HS-27A (cell line): ENCODE data around the gene DTD1.

ENCODE experiments used
- DNase-seq: peaks from one replicate; pipeline ENCODE4 v3.0.0-alpha.2; 2012; ENCODE audit warnings: low read depth, missing footprints

The DTD1 gene

DNA sequence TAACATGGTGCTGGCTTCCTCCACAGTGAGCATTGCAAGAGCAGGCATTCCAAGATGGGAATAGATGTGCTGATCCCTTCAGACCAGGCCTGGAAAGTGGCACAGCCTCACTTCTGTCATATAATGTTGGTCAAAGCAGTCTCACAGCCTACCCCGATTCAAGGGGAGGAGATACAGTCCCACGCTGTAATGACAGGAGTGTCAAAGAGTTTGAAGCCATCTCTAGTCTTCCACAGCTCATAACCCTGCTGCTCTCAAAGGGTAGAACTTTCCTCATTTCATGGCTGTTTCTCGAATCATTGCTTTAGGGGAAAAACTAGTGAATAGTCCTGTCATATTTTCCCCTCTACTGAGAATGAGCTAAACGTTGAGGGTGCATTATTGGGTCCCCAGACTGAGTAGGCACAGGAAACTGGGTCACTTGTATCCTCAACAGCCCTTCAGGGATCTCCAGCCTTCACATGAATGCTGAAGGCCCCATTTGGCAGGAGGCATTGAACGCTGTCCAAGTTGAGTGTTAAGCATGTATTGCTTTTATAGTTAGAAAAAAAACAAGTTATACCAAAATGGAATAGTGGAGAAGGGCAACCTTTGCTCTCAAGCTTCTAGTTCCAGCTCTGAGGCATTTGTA lies 27.3 kb downstream of the DTD1 start:
- no peak for DNase-seq

DNA sequence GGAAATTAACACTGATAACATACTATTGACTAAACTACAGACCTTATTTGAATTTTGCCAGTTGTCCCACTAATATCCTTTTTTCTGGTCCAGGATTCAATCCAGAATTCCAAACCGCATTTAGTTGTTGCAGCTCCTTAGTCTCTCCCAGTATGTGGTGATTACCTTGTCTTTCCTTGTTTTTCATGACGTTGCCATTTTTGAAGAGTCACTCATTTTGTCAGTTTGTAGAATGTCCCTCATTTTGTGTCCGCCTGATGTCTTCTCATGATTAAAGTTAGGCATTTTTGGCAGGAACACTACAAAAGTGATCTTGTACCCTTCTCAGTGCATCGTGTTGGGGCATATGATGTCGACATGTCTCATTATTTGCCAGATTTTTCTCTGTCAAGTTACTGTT lies 33.1 kb downstream of the DTD1 start:
- no peak for DNase-seq

DNA sequence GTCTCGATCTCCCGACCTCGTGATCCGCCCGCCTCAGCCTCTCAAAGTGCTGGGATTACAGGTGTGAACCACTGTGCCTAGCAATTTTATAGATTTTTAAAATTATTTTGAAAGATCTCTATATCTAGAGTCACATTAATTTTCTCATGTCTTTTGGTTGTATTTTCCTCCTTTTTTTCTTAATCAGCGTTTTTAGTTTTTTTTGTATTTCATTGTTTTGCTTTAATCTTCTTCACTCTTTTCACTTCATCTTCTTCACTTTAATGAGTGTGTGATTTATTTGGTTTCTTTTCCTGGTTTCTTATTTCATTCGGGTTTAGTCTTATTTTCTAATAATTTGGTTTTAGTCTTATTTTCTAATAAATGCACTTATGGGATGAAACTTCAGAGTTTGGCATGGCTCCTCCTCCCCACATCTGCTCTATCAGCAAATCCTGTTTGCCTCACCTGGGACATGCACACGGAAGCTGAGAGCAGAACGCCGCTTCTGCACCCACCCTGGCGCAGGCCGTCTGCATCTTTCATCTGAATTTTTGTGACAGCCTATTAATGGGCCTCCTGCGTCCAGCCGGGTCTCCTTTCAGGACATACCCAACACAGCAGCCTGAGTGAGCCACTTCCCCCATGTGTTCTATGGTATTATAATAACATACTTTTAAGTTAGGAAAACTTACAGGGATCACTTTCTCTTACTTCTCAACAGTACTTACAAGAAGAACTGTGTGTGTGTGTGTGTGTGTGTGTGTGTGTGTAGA lies 35.5 kb downstream of the DTD1 start:
- DNase-seq: no peak

DNA sequence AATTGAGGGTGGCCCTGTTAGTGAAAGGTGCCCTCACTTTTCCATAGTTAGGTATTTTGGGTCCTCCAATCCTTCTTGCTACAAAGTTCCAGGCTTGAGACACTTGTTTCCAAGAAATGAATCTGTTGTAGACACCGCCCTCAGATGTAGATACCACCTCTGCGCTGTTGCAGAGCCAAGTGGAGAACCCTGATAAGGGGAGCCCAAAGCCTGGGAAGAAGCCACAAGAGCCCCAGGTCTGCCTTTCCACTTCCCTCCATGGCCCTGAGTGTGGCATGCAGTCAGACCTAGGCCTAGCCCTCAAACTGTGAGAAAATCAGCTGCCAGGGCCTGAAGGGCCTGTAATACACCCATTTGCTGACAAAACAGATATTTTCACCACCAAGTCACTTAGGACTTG lies 37.1 kb downstream of the DTD1 start:
- no peak for DNase-seq

DNA sequence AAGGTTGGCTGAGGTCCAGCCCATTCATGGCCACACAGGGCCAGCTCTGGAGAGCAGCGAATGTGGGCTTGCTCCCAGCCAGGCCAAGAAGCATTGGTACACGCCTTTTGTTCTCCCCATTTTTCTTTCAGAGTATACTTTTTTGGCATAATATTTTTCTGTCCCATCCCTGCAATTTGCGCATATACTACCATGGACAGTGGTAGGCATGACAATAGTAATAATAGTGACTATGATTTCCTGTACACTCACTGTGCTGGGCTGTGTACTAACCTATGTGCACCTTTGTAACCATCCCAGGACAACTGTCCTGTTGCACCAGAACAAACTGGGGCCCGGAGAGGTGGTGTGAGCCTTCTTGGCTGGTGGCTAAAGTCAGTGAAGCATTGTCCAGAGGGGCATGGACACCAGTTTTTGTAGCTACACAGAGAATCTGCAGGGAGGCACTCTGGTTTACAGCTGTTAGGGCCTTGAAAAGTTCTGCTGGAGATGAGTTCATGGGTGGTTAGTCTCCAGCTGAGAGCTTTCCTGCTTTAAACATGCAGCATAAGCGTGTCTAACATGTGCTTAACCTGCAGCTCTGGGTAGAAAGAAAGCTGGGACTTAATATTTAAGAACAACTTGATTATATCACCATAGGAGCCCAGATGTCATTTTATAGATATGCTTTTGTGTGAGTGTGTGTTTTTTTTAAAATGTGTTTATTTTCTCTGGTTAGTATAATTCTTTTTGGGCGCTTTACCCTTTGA lies 38.2 kb downstream of the DTD1 start:
- DNase-seq: no peak

DNA sequence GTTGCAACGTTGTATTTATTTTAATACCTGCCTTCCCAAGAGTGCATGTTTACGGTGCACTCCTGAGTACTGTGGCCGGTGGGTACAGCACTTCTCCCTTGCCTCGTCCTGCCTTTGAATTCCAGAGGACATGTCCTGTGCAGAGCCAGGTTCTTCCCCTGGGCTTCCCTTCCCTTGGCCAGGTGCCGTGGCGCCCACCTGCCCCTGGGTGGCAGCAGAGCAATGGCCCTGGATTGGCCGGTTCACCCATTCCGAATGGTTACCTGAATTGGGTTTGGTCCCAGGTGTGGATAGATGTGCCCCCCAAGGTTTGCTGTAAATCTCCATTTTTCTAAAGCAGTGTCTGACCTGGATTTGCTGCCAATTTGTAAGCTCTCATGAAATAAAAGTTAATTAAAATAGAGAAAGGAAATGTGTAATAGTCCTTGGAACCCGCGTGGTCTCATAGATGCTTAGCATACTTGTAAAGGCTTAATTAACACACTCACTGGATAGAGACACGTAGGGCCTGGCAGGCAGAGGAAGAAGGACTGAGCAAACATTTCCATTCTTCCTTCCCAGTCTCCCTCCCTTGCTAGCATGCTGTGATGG lies 40.6 kb downstream of the DTD1 start:
- DNase-seq: no peak

DNA sequence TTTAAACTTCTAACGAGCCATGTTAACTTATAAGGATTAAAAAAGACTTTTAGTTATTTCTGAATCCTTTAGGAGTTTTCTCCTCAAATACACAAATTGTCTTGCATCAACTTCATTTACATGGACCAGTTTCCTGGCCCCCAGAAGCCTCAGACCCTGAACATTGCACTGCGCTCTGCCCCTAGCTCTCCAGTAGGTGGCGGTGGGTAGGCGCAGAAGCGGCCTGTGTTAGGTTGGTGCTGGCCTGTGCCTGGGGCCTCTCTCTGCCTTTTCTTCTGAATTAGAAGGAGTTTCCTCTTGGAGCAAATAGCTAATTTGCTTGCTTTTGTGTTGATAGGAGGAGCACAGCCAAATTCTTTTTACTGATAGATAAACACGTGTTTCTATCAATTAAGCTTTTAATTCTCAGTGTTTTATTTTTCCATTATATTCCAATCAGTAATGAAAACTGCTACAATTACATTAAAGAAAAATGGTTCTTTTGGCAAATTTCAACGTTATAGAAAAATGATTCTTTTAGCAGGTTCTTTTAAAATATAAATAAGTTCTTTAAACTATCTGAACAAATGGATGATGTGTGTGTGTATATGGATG lies 44.4 kb downstream of the DTD1 start:
- DNase-seq: peak; percentile 8

DNA sequence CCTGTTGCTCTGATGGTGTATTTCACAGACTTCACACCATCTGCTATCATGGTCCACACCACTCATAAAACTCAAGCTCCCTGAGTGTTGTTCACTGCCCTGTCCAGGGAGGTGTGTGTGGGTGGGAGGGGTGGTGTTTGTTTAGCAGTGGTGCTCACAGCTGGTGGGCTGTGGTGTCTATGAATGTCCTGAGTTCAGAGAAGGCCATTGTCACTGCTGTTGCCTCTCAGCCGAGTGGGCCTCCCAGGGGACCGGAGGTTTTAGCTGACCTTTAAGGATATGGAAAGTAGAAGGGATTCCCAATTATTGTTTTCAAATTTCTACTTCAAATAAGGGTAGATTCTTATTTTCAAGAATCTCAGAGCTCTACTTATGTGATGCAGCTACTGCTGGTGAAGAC lies 45.6 kb downstream of the DTD1 start:
- DNase-seq: no peak

DNA sequence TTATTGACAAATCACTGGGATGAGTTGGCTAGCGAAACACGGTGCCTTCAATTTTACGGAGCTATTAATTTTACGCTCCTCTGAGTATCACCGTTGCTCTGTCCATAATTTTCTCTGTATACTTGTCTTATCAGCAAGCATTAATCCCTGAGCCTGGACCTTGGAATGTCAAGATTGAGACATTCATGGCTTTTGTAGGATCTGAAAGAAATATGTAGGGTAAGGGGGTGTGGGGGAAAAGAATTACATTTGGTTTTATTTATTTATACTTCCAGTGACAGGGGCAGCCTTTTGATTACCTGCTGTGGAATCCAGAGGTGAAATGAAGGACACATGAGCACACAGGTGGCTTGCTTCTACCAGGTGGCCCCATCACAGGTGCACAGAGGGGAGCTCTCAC lies 46.6 kb downstream of the DTD1 start:
- no peak for DNase-seq

DNA sequence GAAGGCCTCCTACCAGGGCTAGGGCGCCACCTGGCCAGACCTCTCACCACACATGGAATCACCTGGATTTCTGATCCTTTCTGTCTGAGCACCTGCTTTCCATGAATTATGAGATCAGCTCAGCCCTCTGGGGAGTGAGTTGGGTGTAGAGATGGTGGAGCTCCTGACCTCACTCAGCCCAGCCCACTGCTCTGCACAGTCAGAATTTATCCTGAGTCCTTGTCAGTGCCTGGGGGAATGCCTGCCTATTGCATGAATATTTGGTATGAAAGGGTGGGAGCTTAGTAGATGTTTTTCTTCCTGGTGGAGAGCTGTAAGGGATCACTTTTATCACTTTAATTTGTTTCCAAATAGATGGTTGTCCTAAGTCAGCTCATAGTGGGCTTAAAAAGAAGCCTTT lies 47.5 kb downstream of the DTD1 start:
- no peak for DNase-seq

DNA sequence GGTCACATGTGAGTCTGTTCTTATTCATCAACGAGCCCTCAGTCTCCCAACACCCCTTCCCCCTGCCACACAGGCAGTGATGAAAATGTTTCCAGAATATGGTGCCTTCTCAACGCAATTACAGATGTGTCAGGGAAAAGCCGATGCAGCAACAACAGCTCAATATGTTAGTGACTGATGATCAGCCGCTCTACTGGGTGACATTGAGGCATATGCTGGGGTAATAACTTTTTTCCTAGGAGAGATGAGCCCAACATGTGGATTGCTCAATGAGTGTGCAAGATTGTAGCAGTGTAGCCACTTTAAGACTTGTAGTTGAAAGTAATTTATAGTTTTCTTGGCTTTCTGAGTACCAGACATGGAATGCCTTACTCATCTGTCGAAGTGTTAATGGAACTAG lies 49.4 kb downstream of the DTD1 start:
- no peak for DNase-seq

DNA sequence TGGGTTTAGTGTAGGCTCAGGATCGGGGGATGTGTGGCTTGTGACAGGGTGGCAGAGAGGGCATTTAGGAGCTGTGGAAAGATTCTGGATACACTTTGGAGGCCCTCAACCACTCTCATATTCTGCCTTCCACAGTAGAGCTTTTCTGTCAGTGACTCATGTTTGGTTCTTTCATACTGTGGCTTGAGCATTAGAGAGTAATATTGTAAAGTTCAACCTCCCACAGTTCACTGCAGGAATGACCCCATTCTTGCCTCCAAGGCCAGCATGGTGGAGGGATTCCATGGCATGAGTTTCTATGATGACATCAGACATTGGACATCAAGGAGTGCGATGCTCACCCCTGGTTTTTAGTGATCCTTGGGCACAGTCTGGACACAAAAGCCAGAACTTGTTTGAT lies 50.9 kb downstream of the DTD1 start:
- no peak for DNase-seq

DNA sequence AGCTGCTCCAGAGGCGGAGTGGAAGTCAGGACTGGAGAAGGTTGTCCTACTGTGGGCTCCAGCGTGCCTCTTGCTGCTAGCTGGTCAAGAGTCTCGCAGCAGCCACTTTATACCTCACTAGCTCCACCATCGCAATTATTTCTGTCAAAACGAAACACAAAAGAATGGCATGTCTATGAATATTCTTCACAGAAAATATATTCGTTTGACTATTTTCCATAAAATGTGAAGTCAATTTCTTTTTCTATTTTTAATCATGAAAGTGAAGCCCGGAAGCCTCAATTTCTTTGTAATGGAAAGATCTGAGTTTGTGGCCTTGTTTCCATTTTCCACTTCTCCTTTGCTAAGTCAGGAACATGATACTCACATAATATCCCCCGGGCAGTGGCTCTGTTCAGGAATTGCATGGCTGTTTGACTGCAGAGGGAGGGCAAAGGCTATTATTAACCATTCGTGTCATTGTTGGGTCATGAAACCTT lies 51.7 kb downstream of the DTD1 start:
- no peak for DNase-seq

DNA sequence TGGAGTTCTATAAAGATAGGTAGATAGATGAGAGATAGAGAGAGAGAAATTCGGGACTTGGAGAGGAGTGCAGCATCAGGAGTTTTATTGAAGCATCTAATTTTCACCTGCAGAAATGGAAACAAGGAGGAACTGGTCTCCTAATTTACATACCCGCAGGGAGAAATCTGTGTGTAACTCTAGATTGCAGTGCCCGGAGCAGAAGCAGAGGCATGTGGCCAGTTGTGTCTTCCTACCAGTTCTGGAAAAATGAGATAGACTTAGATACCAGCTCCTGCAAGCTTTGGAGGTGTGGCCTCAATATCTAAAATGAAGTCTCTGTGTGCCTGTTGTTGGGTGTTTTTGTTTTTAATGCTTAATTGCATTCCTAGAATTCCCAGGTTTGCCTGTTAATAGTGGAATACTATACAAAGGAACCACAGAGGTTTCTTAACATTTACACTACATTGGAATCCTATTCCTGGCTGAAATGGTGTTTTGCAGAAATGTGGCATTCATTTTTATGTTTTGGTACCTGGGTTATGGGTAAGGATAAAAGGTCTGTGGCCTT lies 57.4 kb downstream of the DTD1 start:
- no peak for DNase-seq

DNA sequence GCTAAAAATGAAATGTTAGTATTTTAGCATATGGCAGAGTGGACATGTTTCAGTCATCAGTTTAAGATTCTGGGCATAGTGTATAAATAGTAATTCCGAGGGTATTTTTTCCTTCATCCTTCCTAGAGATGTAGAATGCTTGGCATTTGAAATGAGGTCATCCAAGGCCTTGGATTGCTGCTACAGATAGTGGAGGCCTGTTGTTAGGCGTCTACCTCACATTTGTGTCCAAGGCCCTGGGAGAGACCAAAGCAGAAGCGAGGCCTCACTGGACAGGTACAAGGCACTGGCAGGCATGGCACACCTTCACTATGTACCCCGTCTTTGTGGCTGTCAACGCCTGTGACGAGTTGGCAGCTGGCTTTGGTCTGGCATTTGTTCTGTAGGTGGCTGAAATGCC lies 58.0 kb downstream of the DTD1 start:
- DNase-seq: no peak

DNA sequence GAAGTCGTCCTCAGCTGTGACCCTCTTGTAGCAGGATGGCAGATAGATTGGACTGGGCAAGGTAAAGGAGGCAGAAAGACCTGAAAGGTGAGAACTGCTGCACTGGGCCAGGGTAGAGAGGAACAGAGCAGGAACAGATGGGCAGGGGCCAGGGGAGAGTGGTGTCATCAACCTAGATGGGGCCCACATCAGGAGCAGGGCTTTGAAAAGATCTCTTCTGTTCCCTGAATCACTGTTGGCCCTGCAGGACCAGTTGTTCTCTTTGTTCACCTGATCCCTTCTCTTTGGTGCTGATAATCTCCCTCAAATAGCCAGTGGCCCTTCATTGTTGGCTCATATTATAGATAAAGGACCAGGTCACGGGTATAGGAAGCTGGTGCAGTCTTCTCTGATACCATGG lies 59.9 kb downstream of the DTD1 start:
- DNase-seq: no peak

DNA sequence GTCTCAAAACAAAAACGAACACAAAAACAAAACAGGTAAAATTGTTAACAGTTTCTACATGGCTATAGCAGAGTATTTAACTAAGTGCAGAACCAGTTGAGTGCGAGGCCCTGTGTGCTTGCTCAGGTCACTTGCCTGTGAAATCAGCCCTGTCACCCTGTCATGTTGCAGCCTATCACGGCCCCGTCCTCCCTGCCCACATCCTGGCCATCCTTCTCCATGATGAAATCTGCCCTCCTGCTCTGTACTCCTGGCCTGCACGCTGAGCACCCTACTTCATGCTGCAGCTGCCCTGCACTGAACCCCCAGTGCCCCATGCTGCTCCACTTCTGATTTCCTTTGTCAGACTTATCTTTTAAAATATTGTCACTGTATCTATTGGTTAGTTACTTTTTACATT lies 62.4 kb downstream of the DTD1 start:
- no peak for DNase-seq

DNA sequence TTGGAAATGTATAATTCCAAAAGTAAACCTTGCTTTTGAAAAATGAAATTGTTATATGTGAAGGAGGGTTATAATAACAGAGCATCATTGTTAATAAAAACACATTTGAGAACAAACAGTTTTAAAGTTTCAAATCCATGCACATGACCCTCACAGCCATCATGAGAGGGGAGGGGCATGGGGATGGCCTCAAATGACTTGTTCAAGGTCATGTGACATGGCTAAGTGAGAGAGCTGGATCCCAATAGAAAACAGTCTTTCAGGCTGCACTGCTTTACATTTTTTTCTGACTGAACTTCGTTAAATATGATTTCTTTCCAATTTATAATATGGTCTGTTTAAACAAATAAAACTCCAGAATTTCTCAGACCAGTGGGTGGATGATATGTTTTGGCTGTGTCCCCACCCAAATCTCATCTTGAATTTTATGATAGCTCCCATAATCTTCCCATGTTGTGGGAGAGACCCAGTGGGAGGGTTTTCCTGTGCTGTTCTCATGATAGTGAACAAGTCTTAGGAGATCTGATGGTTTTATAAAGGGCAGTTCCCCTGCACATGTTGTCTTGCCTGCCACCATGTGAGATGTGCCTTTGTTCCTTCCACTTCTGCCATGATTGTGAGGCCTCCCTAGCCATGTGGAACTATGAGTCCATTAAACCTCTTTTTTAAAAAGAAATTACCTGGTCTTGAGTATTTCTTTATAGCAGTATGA lies 66.0 kb downstream of the DTD1 start:
- no peak for DNase-seq

DNA sequence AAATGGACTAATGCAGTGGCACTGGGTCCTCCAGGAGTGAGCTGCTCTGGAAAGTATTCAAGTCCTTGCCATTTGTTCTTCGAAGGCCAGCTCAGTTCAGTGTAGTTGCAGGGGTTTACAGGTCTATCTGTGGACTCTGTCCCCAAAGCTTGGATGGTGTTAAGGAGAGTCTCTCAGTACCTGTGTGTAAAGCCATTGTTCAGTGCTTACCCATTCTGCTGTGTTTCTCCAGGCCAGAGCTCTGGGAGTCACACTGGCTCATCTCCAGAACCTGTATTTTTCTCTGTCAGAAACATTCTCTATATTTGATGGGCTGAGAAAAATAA lies 66.6 kb downstream of the DTD1 start:
- DNase-seq: no peak

DNA sequence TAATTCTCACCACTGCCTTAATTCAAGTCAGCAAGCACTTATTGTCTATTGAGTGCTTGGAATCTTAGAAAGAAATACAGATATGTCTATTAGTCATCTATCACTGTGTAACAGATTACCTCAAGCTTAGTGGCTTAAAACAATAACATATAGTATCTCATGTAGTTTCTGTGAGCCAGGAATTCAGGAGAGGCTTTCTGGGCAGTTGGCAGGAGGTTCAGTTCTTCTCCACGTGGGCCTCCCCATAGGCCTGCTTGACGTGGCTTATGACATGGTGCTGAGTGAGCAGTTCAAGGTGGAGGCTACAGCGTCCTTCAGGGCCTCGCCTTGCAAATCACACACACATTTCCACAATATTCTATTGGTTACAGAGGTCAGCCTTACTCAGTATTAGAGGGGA lies 69.7 kb downstream of the DTD1 start:
- DNase-seq: no peak

DNA sequence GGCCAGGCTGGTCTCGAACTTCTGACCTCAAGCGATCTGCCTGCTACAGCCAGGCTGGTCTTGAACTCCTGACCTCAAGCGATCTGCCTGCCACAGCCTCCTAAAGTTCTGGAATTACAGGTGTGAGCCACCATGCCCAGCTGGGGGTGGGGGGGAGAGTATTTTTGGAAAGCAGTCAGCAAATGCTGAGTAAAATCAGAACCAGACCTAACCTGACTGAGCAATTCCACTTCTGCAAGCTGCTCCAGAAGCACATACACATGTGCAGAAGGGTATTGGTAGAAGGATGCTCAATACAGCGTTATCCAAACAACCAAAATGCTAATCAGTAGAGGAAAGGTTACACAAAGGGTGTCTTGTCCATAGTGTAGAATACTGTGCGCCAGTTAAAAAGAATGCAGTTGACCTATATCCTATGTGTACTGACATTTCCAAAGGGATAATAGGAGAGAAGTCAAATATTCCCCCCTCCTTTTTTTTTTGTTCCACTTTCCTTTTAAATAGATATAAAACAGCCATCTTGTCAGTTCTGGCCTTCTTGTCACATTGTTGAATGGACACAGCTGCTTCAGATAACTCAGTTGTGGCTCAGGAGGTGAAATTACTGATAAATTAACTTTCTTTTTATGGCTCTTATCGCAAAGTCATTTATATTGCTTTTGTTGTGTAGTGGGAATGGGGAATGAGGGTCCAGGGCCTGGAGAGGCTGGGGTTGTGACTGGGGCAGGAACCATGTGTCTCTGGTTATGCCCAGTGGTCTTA lies 74.6 kb downstream of the DTD1 start:
- DNase-seq: no peak
